ENCODE results near the gene FAM181A. TPM values are rescaled to one million over a fixed set of nuclear protein-coding genes. Genes with fewer than 3 reads are reported as not detected.

Gene FAM181A
- total RNA-seq, 4 donors from 2014 or later: not detected

GRCh38 chr14:93959239-93960107 is 32.3 kb downstream of the FAM181A start:
- DNase-seq (ENCODE audit: low spot score) (no peak), ATAC-seq (ENCODE audit: low FRiP score) (peak; percentile 59)

GRCh38 chr14:93960108-93960475 is 32.9 kb downstream of the FAM181A start:
- ATAC-seq (ENCODE audit: low FRiP score) (no peak), DNase-seq (ENCODE audit: low spot score) (no peak)
- no peak for TF ChIP-seq CTCF (IDR thresholded peaks at IDR 0.05)

More at GRCh38 chr14:93959239-93960107, 32.3 kb downstream of the FAM181A start:
- no peak for TF ChIP-seq CTCF (IDR thresholded peaks at IDR 0.05)

GRCh38 chr14:93960774-93961438 is 33.8 kb downstream of the FAM181A start:
- ATAC-seq (ENCODE audit: low FRiP score) (no peak), DNase-seq (ENCODE audit: low spot score) (no peak)
- no peak for TF ChIP-seq CTCF (IDR thresholded peaks at IDR 0.05)

- no peak for DNase-seq (ENCODE audit: low spot score)
- no peak for TF ChIP-seq CTCF (IDR thresholded peaks at IDR 0.05)
- no peak for ATAC-seq (ENCODE audit: low FRiP score)
Observed at GRCh38 chr14:93961620-93962019, 34.5 kb downstream of the FAM181A start.

GRCh38 chr14:93962701-93963601 is 35.8 kb downstream of the FAM181A start:
- ATAC-seq (ENCODE audit: low FRiP score) (no peak), DNase-seq (ENCODE audit: low spot score) (no peak)
- no peak for TF ChIP-seq CTCF (IDR thresholded peaks at IDR 0.05)

GRCh38 chr14:93963692-93964091 is 36.5 kb downstream of the FAM181A start:
- no peak for ATAC-seq (ENCODE audit: low FRiP score)
- TF ChIP-seq CTCF (IDR thresholded peaks at IDR 0.05): no peak
- no peak for DNase-seq (ENCODE audit: low spot score)

All from omental fat pad (tissue), 4 donors.